ENCODE data around the gene PCDHGA7. TPM values are rescaled to one million over a fixed set of nuclear protein-coding genes. Genes with fewer than 3 reads are reported as not detected.

Gene PCDHGA7
- total RNA-seq, 2 donors from 2014 or later = 0.25 TPM; not detected in 1

GRCh38 chr5:141355641-141356040 is 26.9 kb upstream of the PCDHGA7 start:
- Mint-ChIP-seq H3K36me3 (ENCODE audit: low read depth) (peaks cover 2% of the 10 kb centered on the region), H3K27ac (no peak overlapping the region), H3K27me3 (peaks cover 39% of the 10 kb centered on the region), H3K4me1 (no peaks in the 10 kb centered on the region), H3K4me3 (peak overlapping the region; percentile 7)
- no peak for DNase-seq
- peaks cover 3% of the 10 kb centered on the region for H3K9me3 ChIP-seq (ENCODE audit: control insufficient read depth, low read length, poor library complexity, severe bottlenecking)
- ATAC-seq = no peak

- Mint-ChIP-seq H3K36me3 (ENCODE audit: low read depth) (peaks cover 2% of the 10 kb centered on the region), H3K4me1 (no peaks in the 10 kb centered on the region), H3K27me3 (peaks cover 43% of the 10 kb centered on the region), H3K4me3 (no peak overlapping the region), H3K27ac (no peak overlapping the region)
- ATAC-seq (no peak), DNase-seq (no peak)
- no peaks in the 10 kb centered on the region for H3K9me3 ChIP-seq (ENCODE audit: control insufficient read depth, low read length, poor library complexity, severe bottlenecking)
Observed at GRCh38 chr5:141356133-141356532, 26.4 kb upstream of the PCDHGA7 start.

- ATAC-seq (no peak), DNase-seq (no peak)
- Mint-ChIP-seq H3K4me3 (no peak overlapping the region), H3K27ac (no peak overlapping the region), H3K36me3 (ENCODE audit: low read depth) (peaks cover 2% of the 10 kb centered on the region), H3K4me1 (no peaks in the 10 kb centered on the region), H3K27me3 (peaks cover 45% of the 10 kb centered on the region)
- no peaks in the 10 kb centered on the region for H3K9me3 ChIP-seq (ENCODE audit: control insufficient read depth, low read length, poor library complexity, severe bottlenecking)
Observed at GRCh38 chr5:141356950-141357349, 25.6 kb upstream of the PCDHGA7 start.

- H3K9me3 ChIP-seq (ENCODE audit: control insufficient read depth, low read length, poor library complexity, severe bottlenecking) = peaks cover 8% of the 10 kb centered on the region
- peaks cover 8% of the 10 kb centered on the region for H3K36me3 Mint-ChIP-seq (ENCODE audit: low read depth)
- H3K4me3 Mint-ChIP-seq = peak within 1 kb of the TSS; percentile 52
- peak; percentile 40 for ATAC-seq
- H3K27me3 Mint-ChIP-seq = peaks cover 49% of the 10 kb centered on the region
- no peaks in the 10 kb centered on the region for H3K4me1 Mint-ChIP-seq
- no peak for DNase-seq
- H3K27ac Mint-ChIP-seq = no peak within 1 kb of the TSS
Observed at GRCh38 chr5:141359790-141360426, 22.6 kb upstream of the PCDHGA7 start, which contains the start of gene PCDHGB2. Gene PCDHGB2, plus strand, starts transcription at chr5:141359994. Its CDS starts 142 bp downstream, at chr5:141360136.

GRCh38 chr5:141360685-141361084 is 21.9 kb upstream of the PCDHGA7 start:
- no peaks in the 10 kb centered on the region for H3K4me1 Mint-ChIP-seq
- peaks cover 49% of the 10 kb centered on the region for H3K27me3 Mint-ChIP-seq
- DNase-seq (no peak), ATAC-seq (no peak)
- H3K4me3 Mint-ChIP-seq = no peak overlapping the region
- peaks cover 8% of the 10 kb centered on the region for H3K36me3 Mint-ChIP-seq (ENCODE audit: low read depth)
- no peak overlapping the region for H3K27ac Mint-ChIP-seq
- peaks cover 14% of the 10 kb centered on the region for H3K9me3 ChIP-seq (ENCODE audit: control insufficient read depth, low read length, poor library complexity, severe bottlenecking)

- DNase-seq (no peak), ATAC-seq (no peak)
- H3K36me3 Mint-ChIP-seq (ENCODE audit: low read depth) = peaks cover 11% of the 10 kb centered on the region
- peaks cover 57% of the 10 kb centered on the region for H3K27me3 Mint-ChIP-seq
- no peak overlapping the region for H3K27ac Mint-ChIP-seq
- peaks cover 19% of the 10 kb centered on the region for H3K9me3 ChIP-seq (ENCODE audit: control insufficient read depth, low read length, poor library complexity, severe bottlenecking)
- no peak overlapping the region for H3K4me3 Mint-ChIP-seq
- no peaks in the 10 kb centered on the region for H3K4me1 Mint-ChIP-seq
Observed at GRCh38 chr5:141362719-141363118, 19.8 kb upstream of the PCDHGA7 start.

- H3K9me3 ChIP-seq (ENCODE audit: control insufficient read depth, low read length, poor library complexity, severe bottlenecking) = peaks cover 19% of the 10 kb centered on the region
- peak within 1 kb of the TSS; percentile 8 for H3K27ac Mint-ChIP-seq
- peaks cover 51% of the 10 kb centered on the region for H3K27me3 Mint-ChIP-seq
Observed at GRCh38 chr5:141363952-141364660, 18.4 kb upstream of the PCDHGA7 start, which contains the start of gene PCDHGA5. Gene PCDHGA5, plus strand, starts transcription at chr5:141364162. Its CDS starts 169 bp downstream, at chr5:141364331.

GRCh38 chr5:141366016-141366896 is 16.3 kb upstream of the PCDHGA7 start:
- peaks cover 10% of the 10 kb centered on the region for H3K36me3 Mint-ChIP-seq (ENCODE audit: low read depth)
- no peak overlapping the region for H3K27ac Mint-ChIP-seq
- H3K9me3 ChIP-seq (ENCODE audit: control insufficient read depth, low read length, poor library complexity, severe bottlenecking) = peaks cover 19% of the 10 kb centered on the region
- peaks cover 55% of the 10 kb centered on the region for H3K27me3 Mint-ChIP-seq
- H3K4me3 Mint-ChIP-seq = no peak overlapping the region
- ATAC-seq = no peak
- H3K4me1 Mint-ChIP-seq = no peaks in the 10 kb centered on the region
- no peak for DNase-seq

More at GRCh38 chr5:141363952-141364660, 18.4 kb upstream of the PCDHGA7 start, which contains the start of gene PCDHGA5:
- Mint-ChIP-seq H3K36me3 (ENCODE audit: low read depth) (peaks cover 10% of the 10 kb centered on the region), H3K4me1 (no peaks in the 10 kb centered on the region), H3K4me3 (no peak within 1 kb of the TSS)
- ATAC-seq = no peak
- no peak for DNase-seq

- peaks cover 41% of the 10 kb centered on the region for H3K27me3 Mint-ChIP-seq
- H3K9me3 ChIP-seq (ENCODE audit: control insufficient read depth, low read length, poor library complexity, severe bottlenecking) = peaks cover 12% of the 10 kb centered on the region
- peaks cover 5% of the 10 kb centered on the region for H3K36me3 Mint-ChIP-seq (ENCODE audit: low read depth)
- no peaks in the 10 kb centered on the region for H3K4me1 Mint-ChIP-seq
- DNase-seq (no peak), ATAC-seq (peak; percentile 83)
- peak within 1 kb of the TSS; percentile 82 for H3K4me3 Mint-ChIP-seq
- no peak within 1 kb of the TSS for H3K27ac Mint-ChIP-seq
Observed at GRCh38 chr5:141369994-141370848, 12.3 kb upstream of the PCDHGA7 start, which contains the start of gene PCDHGB3. Gene PCDHGB3, plus strand, starts transcription at chr5:141370242. Its CDS starts 153 bp downstream, at chr5:141370395.

- no peak for ATAC-seq
- Mint-ChIP-seq H3K27ac (peak overlapping the region; percentile 53), H3K27me3 (peaks cover 27% of the 10 kb centered on the region), H3K4me1 (no peaks in the 10 kb centered on the region), H3K36me3 (ENCODE audit: low read depth) (peaks cover 2% of the 10 kb centered on the region), H3K4me3 (no peak overlapping the region)
- H3K9me3 ChIP-seq (ENCODE audit: control insufficient read depth, low read length, poor library complexity, severe bottlenecking) = peaks cover 5% of the 10 kb centered on the region
- DNase-seq = no peak
Observed at GRCh38 chr5:141371572-141372475, 10.7 kb upstream of the PCDHGA7 start.

GRCh38 chr5:141373673-141374317 is 8.7 kb upstream of the PCDHGA7 start, which contains the start of gene PCDHGA6:
Gene PCDHGA6, plus strand, starts transcription at chr5:141373891. Its CDS starts 193 bp downstream, at chr5:141374084.
- H3K27me3 Mint-ChIP-seq = peaks cover 27% of the 10 kb centered on the region
- ATAC-seq = no peak
- peaks cover 5% of the 10 kb centered on the region for H3K9me3 ChIP-seq (ENCODE audit: control insufficient read depth, low read length, poor library complexity, severe bottlenecking)
- H3K4me3 Mint-ChIP-seq = peak within 1 kb of the TSS; percentile 33
- H3K27ac Mint-ChIP-seq = peak within 1 kb of the TSS; percentile 53
- H3K36me3 Mint-ChIP-seq (ENCODE audit: low read depth) = peaks cover 2% of the 10 kb centered on the region
- DNase-seq = no peak
- H3K4me1 Mint-ChIP-seq = no peaks in the 10 kb centered on the region
